ENCODE results near the gene SNRNP200.

GRCh38 chr2:96254571-96254970, 50.8 kb downstream of the SNRNP200 start:
- TF ChIP-seq CTCF (conservative IDR thresholded peaks at IDR 0.05; ENCODE audit: low read length) (no peak), EZH2phosphoT487 (IDR thresholded peaks at IDR 0.05; ENCODE audit: borderline replicate concordance, low read depth, low read length) (no peak)
